ENCODE results near the gene SLC25A19. TPM values are rescaled to one million over a fixed set of nuclear protein-coding genes. Genes with fewer than 3 reads are reported as not detected.

The SLC25A19 gene
- total RNA-seq, 4 donors from 2014 or later = 4.7 to 59.9 (median 10.1) TPM

DNA sequence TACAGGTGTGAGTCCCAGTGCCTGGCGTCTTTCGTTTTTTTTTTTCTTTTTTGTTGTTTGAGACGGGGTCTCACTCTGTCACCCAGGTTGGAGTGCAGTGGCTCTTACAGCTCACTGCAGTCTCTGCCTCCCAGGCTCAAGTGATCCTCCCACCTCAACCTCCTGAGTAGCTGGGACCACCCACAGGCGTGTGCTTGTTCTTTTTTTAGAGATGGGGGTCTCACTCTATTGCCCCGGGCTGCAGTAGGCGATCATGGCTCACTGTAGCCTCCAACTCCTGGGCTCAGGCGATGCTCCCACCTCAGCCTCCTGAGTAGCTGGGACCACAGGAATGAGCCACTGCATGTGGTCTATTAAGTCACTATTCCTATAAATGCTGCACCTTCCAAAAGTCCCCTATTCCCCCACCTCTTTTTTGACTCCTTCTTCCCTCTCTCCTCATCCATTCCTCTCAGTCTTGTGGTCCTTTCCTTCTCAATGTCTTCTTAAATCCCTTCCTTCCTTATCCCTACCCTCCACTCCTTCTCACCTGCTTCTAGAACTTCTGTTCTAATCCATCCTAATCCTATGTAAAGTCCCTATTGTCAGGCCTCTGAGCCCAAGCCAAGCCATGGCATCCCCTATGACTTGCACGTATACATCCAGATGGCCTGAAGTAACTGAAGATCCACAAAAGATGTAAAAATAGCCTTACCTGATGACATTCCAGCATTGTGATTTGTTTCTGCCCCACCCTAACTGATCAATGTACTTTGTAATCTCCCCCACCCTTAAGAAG is 37.0 kb downstream of the SLC25A19 start:
- H3K4me1 ChIP-seq = no peaks in the 10 kb centered on the region
- H3K36me3 ChIP-seq = no peaks in the 10 kb centered on the region
- DNase-seq = no peak
- no peaks in the 10 kb centered on the region for H3K9me3 ChIP-seq
- no peak overlapping the region for H3K27ac ChIP-seq
- intact Hi-C loops (cut with DNase I; ENCODE audit: low total_unique reads) = no loop called here
- no peak overlapping the region for H3K4me3 ChIP-seq
- H3K27me3 ChIP-seq = no peaks in the 10 kb centered on the region
- TF ChIP-seq, protein P1, sequence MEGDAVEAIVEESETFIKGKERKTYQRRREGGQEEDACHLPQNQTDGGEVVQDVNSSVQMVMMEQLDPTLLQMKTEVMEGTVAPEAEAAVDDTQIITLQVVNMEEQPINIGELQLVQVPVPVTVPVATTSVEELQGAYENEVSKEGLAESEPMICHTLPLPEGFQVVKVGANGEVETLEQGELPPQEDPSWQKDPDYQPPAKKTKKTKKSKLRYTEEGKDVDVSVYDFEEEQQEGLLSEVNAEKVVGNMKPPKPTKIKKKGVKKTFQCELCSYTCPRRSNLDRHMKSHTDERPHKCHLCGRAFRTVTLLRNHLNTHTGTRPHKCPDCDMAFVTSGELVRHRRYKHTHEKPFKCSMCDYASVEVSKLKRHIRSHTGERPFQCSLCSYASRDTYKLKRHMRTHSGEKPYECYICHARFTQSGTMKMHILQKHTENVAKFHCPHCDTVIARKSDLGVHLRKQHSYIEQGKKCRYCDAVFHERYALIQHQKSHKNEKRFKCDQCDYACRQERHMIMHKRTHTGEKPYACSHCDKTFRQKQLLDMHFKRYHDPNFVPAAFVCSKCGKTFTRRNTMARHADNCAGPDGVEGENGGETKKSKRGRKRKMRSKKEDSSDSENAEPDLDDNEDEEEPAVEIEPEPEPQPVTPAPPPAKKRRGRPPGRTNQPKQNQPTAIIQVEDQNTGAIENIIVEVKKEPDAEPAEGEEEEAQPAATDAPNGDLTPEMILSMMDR (IDR thresholded peaks at IDR 0.05) = no peak
- no peak for TF ChIP-seq POLR2A (IDR thresholded peaks at IDR 0.05)

- intact Hi-C loops (cut with DNase I; ENCODE audit: low total_unique reads) = no loop called here
- Histone ChIP-seq H3K36me3 (no peaks in the 10 kb centered on the region), H3K27ac (no peak overlapping the region), H3K4me1 (no peaks in the 10 kb centered on the region), H3K9me3 (no peaks in the 10 kb centered on the region), H3K4me3 (no peak overlapping the region), H3K27me3 (no peaks in the 10 kb centered on the region)
- no peak for DNase-seq
- TF ChIP-seq, protein P1 (IDR thresholded peaks at IDR 0.05) = no peak
- no peak for TF ChIP-seq POLR2A (IDR thresholded peaks at IDR 0.05)
These were observed 39.2 kb downstream of the SLC25A19 start for GRCh38 chr17:75250009-75250471.

- H3K9me3 ChIP-seq = no peaks in the 10 kb centered on the region
- H3K27ac ChIP-seq = no peak overlapping the region
- no peaks in the 10 kb centered on the region for H3K4me1 ChIP-seq
- no peaks in the 10 kb centered on the region for H3K27me3 ChIP-seq
- no peak for DNase-seq
- H3K36me3 ChIP-seq = no peaks in the 10 kb centered on the region
- intact Hi-C loops (cut with DNase I; ENCODE audit: low total_unique reads) = no loop called here
- no peak overlapping the region for H3K4me3 ChIP-seq
- no peak for TF ChIP-seq POLR2A (IDR thresholded peaks at IDR 0.05)
- TF ChIP-seq, protein P1 (IDR thresholded peaks at IDR 0.05) = no peak
These were observed 39.7 kb downstream of the SLC25A19 start for GRCh38 chr17:75249564-75249963.

DNA sequence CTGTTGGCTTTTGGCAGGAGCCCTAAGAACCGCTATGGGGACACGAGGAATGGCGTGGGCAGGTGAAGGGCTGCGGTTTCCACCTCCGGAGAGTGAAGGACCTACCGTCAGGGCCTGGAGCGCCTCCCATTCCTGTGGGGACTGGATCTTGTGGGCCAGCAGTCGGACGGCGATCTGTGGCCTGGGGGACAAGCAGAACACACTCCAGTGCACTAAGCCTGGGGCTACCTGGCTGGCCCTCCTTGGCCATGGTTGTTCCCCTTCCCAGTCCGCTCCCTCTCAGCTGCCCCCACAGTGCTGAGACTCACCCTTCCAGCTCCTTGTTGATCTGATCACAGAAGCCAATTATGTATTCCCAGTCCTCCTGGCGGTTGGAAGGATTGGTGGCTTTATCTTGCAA is 42.8 kb downstream of the SLC25A19 start:
- TF ChIP-seq, protein P1 (IDR thresholded peaks at IDR 0.05) = no peak
- no peak for TF ChIP-seq POLR2A (IDR thresholded peaks at IDR 0.05)
- H3K27ac ChIP-seq = no peak overlapping the region
- H3K27me3 ChIP-seq = no peaks in the 10 kb centered on the region
- H3K9me3 ChIP-seq = no peaks in the 10 kb centered on the region
- intact Hi-C loops (cut with DNase I; ENCODE audit: low total_unique reads) = no loop called here
- DNase-seq = no peak
- no peaks in the 10 kb centered on the region for H3K4me1 ChIP-seq
- H3K36me3 ChIP-seq = no peaks in the 10 kb centered on the region
- H3K4me3 ChIP-seq = no peak overlapping the region

GRCh38 chr17:75245011-75245410 is 44.2 kb downstream of the SLC25A19 start:
- no peak overlapping the region for H3K4me3 ChIP-seq
- H3K4me1 ChIP-seq = no peaks in the 10 kb centered on the region
- TF ChIP-seq POLR2A (IDR thresholded peaks at IDR 0.05) = no peak
- H3K9me3 ChIP-seq = no peaks in the 10 kb centered on the region
- no peak for DNase-seq
- H3K36me3 ChIP-seq = no peaks in the 10 kb centered on the region
- no peak overlapping the region for H3K27ac ChIP-seq
- H3K27me3 ChIP-seq = no peaks in the 10 kb centered on the region
- intact Hi-C loops (cut with DNase I; ENCODE audit: low total_unique reads) = no loop called here

All from uterus (tissue), 4 donors.